ENCODE results near the gene SCYL1.

GRCh38 chr11:65538915-65539743 is 14.2 kb downstream of the SCYL1 start:
- TF ChIP-seq CTCF (IDR thresholded peaks at IDR 0.05; ENCODE audit: low read length) (no peak), EZH2phosphoT487 (IDR thresholded peaks at IDR 0.05; ENCODE audit: low read length) (no peak), EZH2 (optimal IDR thresholded peaks at IDR 0.05; ENCODE audit: low read depth, low read length) (no peak)

Measured in MM.1S (cell line).